Ishikawa (cell line): ENCODE data around the gene GFRA1.

Source experiments
- CEBPB ChIP-seq: IDR thresholded peaks from 2 replicates; pipeline ENCODE4 v1.6.1; 2012
- CREB1 ChIP-seq: IDR thresholded peaks from 2 replicates; pipeline ENCODE4 v1.6.1; 2012; ENCODE audit warnings: low read depth
- EGR1 ChIP-seq: IDR thresholded peaks from 2 replicates; pipeline ENCODE4 v1.6.1; 2012
- EP300 ChIP-seq: IDR thresholded peaks from 2 replicates; pipeline ENCODE4 v1.6.1; 2012; ENCODE audit warnings: borderline replicate concordance
- NFIC ChIP-seq: IDR thresholded peaks from 2 replicates; pipeline ENCODE4 v1.6.1; 2012
- RAD21 ChIP-seq: IDR thresholded peaks from 2 replicates; pipeline ENCODE4 v1.6.1; 2012; ENCODE audit warnings: low read depth
- TAF1 ChIP-seq: IDR thresholded peaks from 2 replicates; pipeline ENCODE4 v1.6.1; 2012; ENCODE audit warnings: low read depth, mild to moderate bottlenecking
- TCF12 ChIP-seq: IDR thresholded peaks from 2 replicates; pipeline ENCODE4 v1.6.1; 2012; ENCODE audit warnings: low read depth
- YY1 ChIP-seq: IDR thresholded peaks from 2 replicates; pipeline ENCODE4 v1.6.1; 2012; ENCODE audit warnings: low read depth
- ZBTB7A ChIP-seq: IDR thresholded peaks from 2 replicates; pipeline ENCODE4 v1.6.1; 2012; ENCODE audit warnings: low read depth
- TF ChIP-seq, protein P1 (sequence below): IDR thresholded peaks from 2 replicates; pipeline ENCODE4 v1.6.1; 2012

DNA sequence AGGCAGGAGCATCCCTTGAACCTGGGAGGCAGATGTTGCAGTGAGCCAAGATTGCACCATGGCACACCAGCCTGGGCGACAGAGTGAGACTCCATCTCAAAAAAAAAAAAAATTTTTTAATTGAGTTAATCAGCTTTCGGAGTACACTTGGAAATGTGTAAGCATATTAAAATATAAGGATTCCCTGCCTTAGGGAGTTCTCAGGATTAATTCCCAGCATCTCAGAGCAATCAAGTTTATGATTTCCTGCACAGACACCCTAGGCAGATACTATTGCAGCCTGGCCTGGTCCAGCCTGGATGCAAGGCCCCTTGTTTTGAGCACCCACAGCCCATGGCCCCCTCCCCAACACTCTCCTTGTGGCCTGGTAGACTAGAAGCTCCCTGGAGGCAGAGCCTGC is 39.8 kb downstream of the GFRA1 start:
- TF ChIP-seq EP300 (no peak), CREB1 (no peak), ZBTB7A (no peak), TAF1 (no peak), CEBPB (no peak), YY1 (no peak), RAD21 (no peak), EGR1 (no peak), NFIC (no peak), TCF12 (no peak)
- TF ChIP-seq, protein P1, sequence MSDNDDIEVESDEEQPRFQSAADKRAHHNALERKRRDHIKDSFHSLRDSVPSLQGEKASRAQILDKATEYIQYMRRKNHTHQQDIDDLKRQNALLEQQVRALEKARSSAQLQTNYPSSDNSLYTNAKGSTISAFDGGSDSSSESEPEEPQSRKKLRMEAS, result no peak
